SU-DHL-6 (cell line): ENCODE measurements around the gene PSMD3.

Experiments used
- H2AFZ ChIP-seq: fragments of 200-600 bp; sonication (generic); 2 replicates; pipeline ENCODE4 v1.6.1; 2014; ENCODE audit warnings: low read depth, mild to moderate bottlenecking, moderate library complexity, mixed read lengths, antibody characterized with exemption, low read length; ENCODE audit not compliant: severe bottlenecking
- H3F3A ChIP-seq: fragments of 200-600 bp; shearing (Covaris generic); 2 replicates; pipeline ENCODE4 v1.6.0; 2016; ENCODE audit warnings: antibody characterized with exemption, mild to moderate bottlenecking; ENCODE audit not compliant: insufficient read depth
- H3K27ac ChIP-seq: fragments of 200-600 bp; sonication (generic); 2 replicates; pipeline ENCODE4 v1.5.1; 2016; ENCODE audit warnings: low read depth, mild to moderate bottlenecking, low read length, moderate library complexity, mixed read lengths
- H3K27me3 ChIP-seq: fragments of 200-600 bp; sonication (generic), shearing (Covaris generic); 2 replicates; pipeline ENCODE4 v1.6.0; 2014; ENCODE audit warnings: mild to moderate bottlenecking, low read length
- H3K36me3 ChIP-seq: fragments of 200-600 bp; sonication (generic); 2 replicates; pipeline ENCODE4 v1.6.1; 2014; ENCODE audit warnings: mild to moderate bottlenecking, low read length, mixed read lengths
- H3K4me2 ChIP-seq: fragments of 300-600, 200-600 bp; shearing (Covaris generic), sonication (generic); 2 replicates; pipeline ENCODE4 v1.6.0; 2014; ENCODE audit warnings: low read length, low read depth, mild to moderate bottlenecking; ENCODE audit not compliant: poor library complexity, severe bottlenecking
- H3K4me3 ChIP-seq: fragments of 200-600 bp; sonication (generic); 2 replicates; pipeline ENCODE4 v1.5.1; 2014; ENCODE audit warnings: antibody characterized with exemption, low read length, mild to moderate bottlenecking, mixed read lengths; ENCODE audit not compliant: insufficient read depth, poor library complexity, severe bottlenecking
- H3K79me2 ChIP-seq: fragments of 200-600 bp; sonication (generic); 2 replicates; pipeline ENCODE4 v1.6.1; 2014; ENCODE audit warnings: mild to moderate bottlenecking, low read length, moderate library complexity; ENCODE audit not compliant: insufficient read depth
- H3K9ac ChIP-seq: fragments of 200-600 bp; sonication (generic); 2 replicates; pipeline ENCODE4 v1.7.0; 2014; ENCODE audit warnings: mild to moderate bottlenecking, low read length
- H3K9me2 ChIP-seq: fragments of 200-600 bp; sonication (generic); replicated peaks from 2 replicates; pipeline ENCODE4 v1.6.1; 2014; ENCODE audit warnings: low read length; ENCODE audit not compliant: insufficient read depth
- H3K9me3 ChIP-seq: fragments of 200-600 bp; sonication (generic); 2 replicates; pipeline ENCODE4 v1.6.1; 2014; ENCODE audit warnings: low read length, mixed read lengths; ENCODE audit not compliant: insufficient read depth
- H4K20me1 ChIP-seq: fragments of 200-600 bp; sonication (generic); 2 replicates; pipeline ENCODE4 v1.6.1; 2014; ENCODE audit warnings: low read depth, mild to moderate bottlenecking, antibody characterized with exemption, low read length, moderate library complexity, mixed read lengths
- EZH2phosphoT487 ChIP-seq: fragments of 200-600 bp; sonication (generic), shearing (Covaris generic); conservative IDR thresholded peaks from 2 replicates; pipeline ENCODE4 v1.6.1; 2018; ENCODE audit warnings: mild to moderate bottlenecking, antibody characterized with exemption, low read length, moderate library complexity, mixed read lengths
- TF ChIP-seq, protein P1 (sequence below): fragments of 200-600 bp; sonication (generic); IDR thresholded peaks from one replicate; pipeline ENCODE4 v1.5.1; 2017; ENCODE audit warnings: antibody characterized with exemption, mild to moderate bottlenecking, low read length, moderate library complexity; ENCODE audit not compliant: insufficient read depth, poor library complexity, severe bottlenecking

Gene PSMD3

GRCh38 chr17:39979016-39979670, 1.5 kb upstream of the PSMD3 start:
- Histone ChIP-seq H3K27ac (no peak overlapping the region), H3K79me2 (peaks cover 31% of the 10 kb centered on the region), H2AFZ (no peak overlapping the region), H4K20me1 (peaks cover 8% of the 10 kb centered on the region; the same call in 1 of the 2 replicates), H3K9me2 (no peaks in the 10 kb centered on the region), H3F3A (no peaks in the 10 kb centered on the region; the same call in 1 of the 2 replicates), H3K4me2 (peak overlapping the region; percentile 75), H3K36me3 (no peaks in the 10 kb centered on the region; the same call in 1 of the 2 replicates), H3K27me3 (no peaks in the 10 kb centered on the region), H3K9me3 (no peaks in the 10 kb centered on the region), H3K9ac (no peak overlapping the region), H3K4me3 (no peak overlapping the region)
- TF ChIP-seq, protein P1, sequence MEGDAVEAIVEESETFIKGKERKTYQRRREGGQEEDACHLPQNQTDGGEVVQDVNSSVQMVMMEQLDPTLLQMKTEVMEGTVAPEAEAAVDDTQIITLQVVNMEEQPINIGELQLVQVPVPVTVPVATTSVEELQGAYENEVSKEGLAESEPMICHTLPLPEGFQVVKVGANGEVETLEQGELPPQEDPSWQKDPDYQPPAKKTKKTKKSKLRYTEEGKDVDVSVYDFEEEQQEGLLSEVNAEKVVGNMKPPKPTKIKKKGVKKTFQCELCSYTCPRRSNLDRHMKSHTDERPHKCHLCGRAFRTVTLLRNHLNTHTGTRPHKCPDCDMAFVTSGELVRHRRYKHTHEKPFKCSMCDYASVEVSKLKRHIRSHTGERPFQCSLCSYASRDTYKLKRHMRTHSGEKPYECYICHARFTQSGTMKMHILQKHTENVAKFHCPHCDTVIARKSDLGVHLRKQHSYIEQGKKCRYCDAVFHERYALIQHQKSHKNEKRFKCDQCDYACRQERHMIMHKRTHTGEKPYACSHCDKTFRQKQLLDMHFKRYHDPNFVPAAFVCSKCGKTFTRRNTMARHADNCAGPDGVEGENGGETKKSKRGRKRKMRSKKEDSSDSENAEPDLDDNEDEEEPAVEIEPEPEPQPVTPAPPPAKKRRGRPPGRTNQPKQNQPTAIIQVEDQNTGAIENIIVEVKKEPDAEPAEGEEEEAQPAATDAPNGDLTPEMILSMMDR, result no peak
- no peak for TF ChIP-seq EZH2phosphoT487

DNA sequence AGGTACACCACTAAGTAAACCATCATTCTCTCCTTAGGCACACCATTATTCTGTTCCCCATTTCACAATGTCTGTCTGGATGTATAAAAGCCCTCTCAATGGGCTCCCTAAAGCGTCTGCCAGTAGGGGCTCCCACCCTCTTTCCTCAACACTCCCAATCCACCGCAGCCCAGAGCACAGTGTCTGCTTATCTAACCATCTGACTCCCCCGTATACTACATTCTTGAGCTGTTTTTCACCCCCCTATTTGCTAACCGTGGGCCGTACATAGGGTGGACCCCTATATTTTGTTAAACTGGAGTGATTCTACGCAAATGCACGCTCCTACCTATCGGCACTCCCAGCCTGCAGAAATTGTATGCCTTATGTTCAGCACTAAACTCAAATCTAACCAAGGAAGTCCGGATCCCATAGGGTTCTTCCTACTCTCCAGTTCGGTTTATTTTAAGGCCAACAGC, 685 bp upstream of the PSMD3 start:
- Histone ChIP-seq H3K27ac (0 out of 2 replicates have a peak overlapping the region, but pooled peaks have one; percentile 7), H3K9me2 (no peaks in the 10 kb centered on the region), H3K36me3 (no peaks in the 10 kb centered on the region; the same call in 1 of the 2 replicates), H3F3A (no peaks in the 10 kb centered on the region; the same call in 1 of the 2 replicates), H3K9ac (peak overlapping the region; percentile 56), H2AFZ (peak overlapping the region; percentile 68), H3K27me3 (no peaks in the 10 kb centered on the region), H3K4me3 (peak overlapping the region; percentile 44), H3K9me3 (no peaks in the 10 kb centered on the region), H4K20me1 (peaks cover 8% of the 10 kb centered on the region; the same call in 1 of the 2 replicates), H3K79me2 (peaks cover 31% of the 10 kb centered on the region), H3K4me2 (peak overlapping the region; percentile 75)
- TF ChIP-seq, protein P1, result no peak
- no peak for TF ChIP-seq EZH2phosphoT487

GRCh38 chr17:39981207-39981741, 667 bp downstream of the PSMD3 start:
- Histone ChIP-seq H2AFZ (no peak overlapping the region), H3K79me2 (peaks cover 31% of the 10 kb centered on the region), H3K9me3 (no peaks in the 10 kb centered on the region), H3K36me3 (peaks cover 4% of the 10 kb centered on the region; the same call in 1 of the 2 replicates), H3K9me2 (no peaks in the 10 kb centered on the region), H3F3A (no peaks in the 10 kb centered on the region; the same call in 1 of the 2 replicates), H3K27ac (peak overlapping the region; percentile 46; the same call in 1 of the 2 replicates), H3K9ac (peak overlapping the region; percentile 93), H3K4me3 (peak overlapping the region; percentile 73), H3K27me3 (no peaks in the 10 kb centered on the region), H4K20me1 (peaks cover 8% of the 10 kb centered on the region; the same call in 1 of the 2 replicates), H3K4me2 (peak overlapping the region; percentile 94)
- TF ChIP-seq, protein P1, result no peak
- no peak for TF ChIP-seq EZH2phosphoT487
